ENCODE measurements around the gene CD40. TPM values are rescaled to one million over a fixed set of nuclear protein-coding genes. Genes with fewer than 3 reads are reported as not detected.
A peak's percentile ranks its signal among the peaks of the same experiment; 100 is the strongest.

CD40 gene
- total RNA-seq, 2 donors from 2014 or later, result 1.5 to 7.8 TPM

DNA sequence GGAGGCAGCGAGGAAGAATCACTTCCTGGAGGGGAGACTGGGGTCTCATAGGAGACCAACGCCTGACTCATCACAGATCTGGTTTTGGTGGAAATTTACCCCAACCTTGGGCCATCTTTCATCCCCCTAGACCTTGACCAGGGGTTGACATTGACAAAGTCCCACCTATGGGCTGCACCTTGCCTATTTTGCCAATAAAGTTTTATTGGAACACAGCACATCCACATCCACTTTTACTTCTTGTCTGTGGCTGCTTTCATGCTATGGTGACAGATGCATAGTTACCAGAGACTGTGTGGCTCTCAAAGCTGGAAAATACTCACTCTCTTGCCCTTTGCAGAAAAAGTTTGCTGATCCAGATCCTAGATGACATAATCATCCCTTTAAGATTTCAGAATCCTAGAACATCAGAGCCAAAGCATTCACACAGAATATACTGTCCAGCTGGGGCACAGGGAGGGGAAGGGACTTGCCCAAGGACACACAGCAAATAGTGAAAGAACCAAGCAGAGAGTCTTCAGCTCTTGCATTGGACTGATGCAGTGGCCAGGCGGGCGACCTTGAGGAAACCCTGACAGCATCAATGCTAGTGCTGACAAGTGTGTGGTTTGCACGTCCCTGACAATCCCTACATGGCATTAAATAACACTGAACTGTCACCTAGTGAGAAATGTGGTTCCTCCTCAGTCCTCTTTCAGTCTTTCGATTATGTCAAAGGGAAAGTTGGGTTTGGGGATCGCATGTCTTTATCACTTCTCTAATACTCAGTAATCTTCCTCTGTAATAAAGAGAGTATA lies 41.2 kb downstream of the CD40 start:
- Mint-ChIP-seq H3K4me1 (no peaks in the 10 kb centered on the region), H3K36me3 (ENCODE audit: low read depth) (no peaks in the 10 kb centered on the region), H3K27ac (no peak overlapping the region), H3K4me3 (no peak overlapping the region), H3K27me3 (peaks cover 27% of the 10 kb centered on the region), H3K9me3 (no peaks in the 10 kb centered on the region)
- peak; percentile 62 for ATAC-seq (replicated peaks)

DNA sequence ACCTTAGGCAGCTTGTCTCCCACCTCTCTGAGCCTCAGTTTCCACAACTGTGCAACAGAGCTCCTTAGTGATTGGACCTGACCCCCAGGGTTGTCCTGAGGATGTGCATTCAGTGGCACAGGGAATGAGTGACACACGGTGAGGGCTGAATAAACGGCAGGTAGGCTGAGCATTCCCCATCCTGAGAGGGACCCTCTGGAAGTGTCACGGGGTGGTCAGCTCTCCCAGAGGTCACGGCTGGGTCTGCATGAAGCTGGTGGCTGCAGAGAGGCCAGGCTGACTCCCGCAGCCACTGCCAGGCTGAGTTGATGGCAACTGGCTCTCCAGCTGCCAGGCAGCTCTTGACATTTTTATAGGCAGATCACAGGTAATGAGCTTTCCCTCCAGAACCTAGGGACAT lies 42.5 kb downstream of the CD40 start:
- Mint-ChIP-seq H3K9me3 (no peaks in the 10 kb centered on the region), H3K27me3 (peaks cover 27% of the 10 kb centered on the region), H3K36me3 (ENCODE audit: low read depth) (no peaks in the 10 kb centered on the region), H3K27ac (no peak overlapping the region), H3K4me3 (no peak overlapping the region), H3K4me1 (no peaks in the 10 kb centered on the region)
- no peak for ATAC-seq (replicated peaks)

DNA sequence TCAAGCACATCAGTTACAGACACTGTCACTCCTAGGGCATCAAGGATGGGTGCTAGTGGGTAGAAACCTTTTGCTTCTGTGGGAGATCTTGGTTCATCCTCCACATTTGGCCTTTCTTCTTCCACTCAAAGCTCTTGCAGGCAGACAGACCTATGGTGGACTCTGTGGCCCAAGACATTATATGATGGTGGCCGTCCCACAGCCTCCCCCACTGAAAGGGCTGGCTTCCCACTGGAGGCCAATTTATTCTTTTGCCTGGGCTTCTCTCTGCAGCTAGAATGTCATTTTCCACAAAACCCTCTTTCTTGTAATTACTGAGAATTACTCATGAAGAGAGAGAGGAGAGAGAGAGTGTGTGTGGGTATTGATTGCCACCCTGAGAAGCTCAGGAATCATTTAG lies 43.8 kb downstream of the CD40 start:
- Mint-ChIP-seq H3K27ac (no peak overlapping the region), H3K4me1 (no peaks in the 10 kb centered on the region), H3K36me3 (ENCODE audit: low read depth) (no peaks in the 10 kb centered on the region), H3K27me3 (peaks cover 26% of the 10 kb centered on the region), H3K4me3 (no peak overlapping the region), H3K9me3 (no peaks in the 10 kb centered on the region)
- ATAC-seq (replicated peaks), result no peak

DNA sequence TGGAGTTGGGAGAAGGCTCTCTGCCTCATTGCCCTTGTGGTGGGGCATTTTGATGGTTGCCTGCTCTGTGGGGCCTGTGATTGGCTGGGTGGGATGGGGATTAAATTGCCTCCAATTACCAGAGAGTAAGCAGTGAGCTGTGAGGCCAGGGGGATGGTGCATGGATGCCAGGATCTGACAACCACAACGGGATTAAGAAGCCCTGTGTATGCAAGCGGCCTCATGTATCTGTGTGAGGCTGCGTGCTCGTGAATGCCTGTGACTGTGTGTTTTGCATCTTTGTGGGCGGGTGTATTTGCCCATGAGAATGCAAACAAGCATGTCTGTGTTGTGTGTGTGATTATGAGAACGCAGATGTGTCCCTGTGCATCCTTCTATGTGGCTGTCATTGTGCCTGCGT lies 46.1 kb downstream of the CD40 start:
- peaks cover 26% of the 10 kb centered on the region for H3K27me3 Mint-ChIP-seq
- H3K9me3 Mint-ChIP-seq, result no peaks in the 10 kb centered on the region
- H3K4me1 Mint-ChIP-seq, result no peaks in the 10 kb centered on the region
- ATAC-seq (replicated peaks), result no peak
- H3K4me3 Mint-ChIP-seq, result no peak overlapping the region
- no peaks in the 10 kb centered on the region for H3K36me3 Mint-ChIP-seq (ENCODE audit: low read depth)
- H3K27ac Mint-ChIP-seq, result no peak overlapping the region

DNA sequence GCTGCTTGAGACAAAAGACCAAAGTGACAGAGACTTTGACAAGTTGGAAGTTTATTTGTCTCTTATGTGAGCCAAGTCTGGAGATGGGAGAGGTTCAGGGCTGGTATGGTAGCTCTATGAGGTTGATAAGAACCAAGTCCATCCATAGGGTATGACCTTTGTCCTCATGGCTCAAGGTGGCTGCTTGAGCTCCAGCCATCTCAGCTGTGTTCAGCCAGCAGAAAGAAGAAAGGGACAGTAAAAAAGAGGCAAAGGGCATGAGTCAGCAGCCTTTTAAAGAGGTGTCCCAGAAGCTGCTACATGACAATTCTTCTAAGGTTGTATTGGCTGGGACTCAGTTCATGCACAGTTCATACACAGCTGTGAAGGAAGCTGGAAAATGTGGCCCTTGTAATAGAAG lies 49.0 kb downstream of the CD40 start:
- Mint-ChIP-seq H3K4me3 (no peak overlapping the region), H3K9me3 (no peaks in the 10 kb centered on the region), H3K27ac (no peak overlapping the region), H3K36me3 (ENCODE audit: low read depth) (no peaks in the 10 kb centered on the region), H3K27me3 (peaks cover 27% of the 10 kb centered on the region), H3K4me1 (no peaks in the 10 kb centered on the region)
- no peak for ATAC-seq (replicated peaks)

DNA sequence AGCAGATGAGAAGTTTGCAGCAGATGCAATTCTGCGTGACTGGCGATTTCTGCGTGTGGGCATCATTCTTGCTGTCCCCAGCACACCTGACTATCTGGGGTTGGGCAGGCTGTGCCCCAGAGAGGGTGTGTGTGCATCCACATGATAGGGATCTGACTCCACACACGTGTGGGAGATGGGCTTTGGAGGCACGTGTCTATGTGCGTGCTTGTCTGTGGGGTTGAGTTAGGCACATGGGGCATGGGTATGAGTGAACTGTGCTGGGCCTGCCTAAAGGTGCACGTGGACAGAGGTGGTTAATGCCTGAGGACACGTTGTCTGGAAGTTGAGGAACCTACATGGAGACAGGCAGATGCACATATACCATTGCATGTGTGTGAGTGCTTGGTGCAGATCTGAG lies 50.3 kb downstream of the CD40 start:
- H3K4me1 Mint-ChIP-seq, result no peaks in the 10 kb centered on the region
- ATAC-seq (replicated peaks), result no peak
- no peak overlapping the region for H3K27ac Mint-ChIP-seq
- no peak overlapping the region for H3K4me3 Mint-ChIP-seq
- H3K9me3 Mint-ChIP-seq, result no peaks in the 10 kb centered on the region
- H3K36me3 Mint-ChIP-seq (ENCODE audit: low read depth), result no peaks in the 10 kb centered on the region
- H3K27me3 Mint-ChIP-seq, result peaks cover 31% of the 10 kb centered on the region

DNA sequence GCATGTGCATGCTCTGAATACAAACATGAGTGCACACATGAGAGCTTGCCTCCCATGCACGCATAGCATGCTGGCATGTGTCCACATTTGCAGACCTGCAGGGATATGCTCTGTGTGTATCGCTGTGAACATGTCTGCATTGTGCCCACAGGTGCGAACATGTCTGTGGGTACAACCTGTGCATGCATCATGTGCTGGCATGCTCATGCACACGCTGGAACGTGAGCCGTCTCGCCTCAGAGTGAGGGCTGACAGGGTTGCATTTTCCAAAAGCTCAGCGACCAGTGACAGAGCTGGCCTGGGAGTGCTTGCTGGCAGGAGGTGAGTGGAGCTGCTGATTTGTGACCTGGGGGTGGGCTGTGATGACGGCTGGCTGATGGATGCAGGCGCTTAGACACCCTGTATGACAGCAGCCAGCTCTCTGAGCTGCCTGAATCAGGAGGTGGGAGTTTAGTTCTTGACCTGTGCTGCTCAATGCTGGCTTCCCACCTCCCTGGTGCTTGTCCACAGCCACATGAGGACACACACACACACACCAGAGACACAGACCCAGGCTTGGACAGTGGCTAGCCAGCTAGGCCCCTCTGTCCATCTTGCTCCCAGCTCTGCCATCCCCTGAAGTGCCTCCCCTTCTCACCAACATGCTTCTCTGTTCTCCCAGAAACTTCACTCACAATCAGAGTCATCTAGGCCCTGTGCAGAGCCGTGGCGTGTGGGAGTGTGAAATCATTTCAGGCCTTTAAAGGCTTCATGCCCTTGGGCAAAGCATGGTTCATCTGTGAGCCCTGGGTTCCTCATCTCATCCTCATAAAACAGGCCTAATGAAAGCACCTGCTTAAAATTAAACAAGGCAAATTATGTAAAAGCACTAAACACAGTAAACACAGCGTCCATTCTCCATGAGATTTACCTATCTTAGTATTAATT lies 51.4 kb downstream of the CD40 start:
- Mint-ChIP-seq H3K4me3 (no peak overlapping the region), H3K9me3 (no peaks in the 10 kb centered on the region), H3K27ac (no peak overlapping the region), H3K27me3 (peaks cover 32% of the 10 kb centered on the region), H3K4me1 (no peaks in the 10 kb centered on the region), H3K36me3 (ENCODE audit: low read depth) (no peaks in the 10 kb centered on the region)
- no peak for ATAC-seq (replicated peaks)

DNA sequence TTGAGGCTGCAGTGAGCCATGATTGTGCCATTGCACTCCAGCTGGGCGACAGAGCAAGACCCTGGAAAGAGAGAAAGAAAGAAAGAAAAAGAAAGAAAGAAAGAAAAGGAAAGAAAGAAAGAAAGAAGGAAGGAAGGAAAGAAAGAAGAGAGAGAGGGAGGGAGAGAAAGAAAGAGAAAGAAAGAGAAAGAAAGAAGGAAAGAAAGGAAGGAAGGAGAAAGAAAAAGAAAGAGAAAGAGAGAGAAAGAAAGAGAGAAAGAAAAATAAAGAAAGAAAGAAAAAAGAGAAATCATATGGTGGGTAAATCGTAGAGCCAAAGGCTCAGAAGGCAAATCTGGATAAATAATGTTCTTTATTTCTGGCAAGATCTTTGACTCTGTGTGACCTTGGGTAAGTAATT lies 53.4 kb downstream of the CD40 start:
- H3K4me3 Mint-ChIP-seq, result no peak overlapping the region

DNA sequence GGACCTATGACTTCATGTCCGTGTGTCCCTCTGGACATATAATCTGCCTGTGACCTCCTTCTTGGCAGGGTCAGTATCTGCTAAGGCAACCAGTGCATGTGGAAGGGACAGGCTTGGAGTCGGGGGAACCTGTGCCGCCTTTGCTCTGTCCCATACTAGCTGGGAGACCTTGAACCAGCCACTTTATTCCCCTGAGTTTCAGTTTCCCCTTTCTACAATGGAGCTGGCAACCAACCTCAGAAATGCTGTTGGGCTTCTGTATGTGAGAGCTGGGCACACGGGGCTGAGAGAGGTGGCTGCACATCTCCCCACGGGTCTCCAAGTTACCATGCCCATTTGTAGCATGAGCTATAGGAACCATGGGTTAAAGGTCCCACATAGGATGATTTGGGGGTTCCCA lies 53.8 kb downstream of the CD40 start:
- H3K36me3 Mint-ChIP-seq (ENCODE audit: low read depth), result no peaks in the 10 kb centered on the region
- peaks cover 44% of the 10 kb centered on the region for H3K27me3 Mint-ChIP-seq
- H3K4me1 Mint-ChIP-seq, result no peaks in the 10 kb centered on the region
- H3K27ac Mint-ChIP-seq, result no peak overlapping the region
- ATAC-seq (replicated peaks), result no peak
- no peaks in the 10 kb centered on the region for H3K9me3 Mint-ChIP-seq
- H3K4me3 Mint-ChIP-seq, result no peak overlapping the region

More for the DNA sequence above, 53.4 kb downstream of the CD40 start:
- ATAC-seq (replicated peaks), result no peak
- Mint-ChIP-seq H3K36me3 (ENCODE audit: low read depth) (no peaks in the 10 kb centered on the region), H3K4me1 (no peaks in the 10 kb centered on the region), H3K27ac (no peak overlapping the region), H3K9me3 (no peaks in the 10 kb centered on the region), H3K27me3 (peaks cover 43% of the 10 kb centered on the region)

DNA sequence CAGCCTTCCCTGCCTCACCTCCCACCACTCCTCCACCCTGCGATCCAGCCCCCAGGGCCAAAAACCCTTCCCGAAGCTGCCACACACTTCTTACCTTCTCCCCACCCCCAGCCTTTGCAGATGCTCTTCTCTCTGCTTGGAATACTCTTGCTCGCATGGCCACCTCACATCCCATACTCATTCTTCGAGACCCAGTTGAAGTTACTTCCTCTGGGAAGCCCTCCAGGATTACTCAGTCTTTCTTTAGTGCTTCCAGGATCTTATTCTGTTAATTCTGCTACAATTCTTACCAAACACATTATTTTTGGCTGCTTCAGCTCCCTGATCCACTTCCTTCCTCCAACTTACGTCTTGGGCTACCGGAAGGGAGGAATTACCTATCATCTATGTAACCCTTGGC lies 54.3 kb downstream of the CD40 start:
- H3K9me3 Mint-ChIP-seq, result no peaks in the 10 kb centered on the region
- no peak overlapping the region for H3K4me3 Mint-ChIP-seq
- no peaks in the 10 kb centered on the region for H3K36me3 Mint-ChIP-seq (ENCODE audit: low read depth)
- H3K4me1 Mint-ChIP-seq, result no peaks in the 10 kb centered on the region
- peaks cover 44% of the 10 kb centered on the region for H3K27me3 Mint-ChIP-seq
- no peak overlapping the region for H3K27ac Mint-ChIP-seq
- no peak for ATAC-seq (replicated peaks)

DNA sequence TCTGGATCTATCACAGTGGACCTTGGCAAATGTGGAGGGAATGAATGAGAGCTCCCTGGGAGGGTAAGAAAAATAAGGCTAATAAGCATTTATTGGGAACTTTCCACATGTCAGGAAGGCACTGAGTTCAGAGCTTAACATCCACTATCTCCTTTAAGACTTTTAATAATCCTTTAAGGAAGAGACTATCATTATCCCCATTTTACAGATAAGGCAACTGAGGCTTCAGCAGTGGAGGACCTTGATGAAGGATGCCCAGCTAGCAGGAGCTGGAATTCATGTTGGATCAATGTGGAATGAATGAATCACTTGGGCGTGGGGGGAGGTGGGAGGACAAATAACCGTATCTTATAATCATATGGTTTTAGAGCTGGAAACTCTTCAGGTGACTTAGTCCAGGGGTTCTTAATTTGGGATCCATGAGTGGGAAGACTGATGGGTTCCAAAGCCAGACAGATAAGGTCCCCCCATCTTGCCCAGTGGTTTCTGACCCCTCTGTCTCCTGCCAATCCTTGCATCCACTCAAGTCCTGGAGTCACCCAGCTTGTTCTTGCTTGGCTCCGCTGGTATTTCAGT lies 54.9 kb downstream of the CD40 start:
- H3K4me3 Mint-ChIP-seq, result no peak overlapping the region
- H3K9me3 Mint-ChIP-seq, result no peaks in the 10 kb centered on the region
- ATAC-seq (replicated peaks), result no peak
- H3K4me1 Mint-ChIP-seq, result no peaks in the 10 kb centered on the region
- H3K27ac Mint-ChIP-seq, result no peak overlapping the region
- peaks cover 45% of the 10 kb centered on the region for H3K27me3 Mint-ChIP-seq
- H3K36me3 Mint-ChIP-seq (ENCODE audit: low read depth), result no peaks in the 10 kb centered on the region

DNA sequence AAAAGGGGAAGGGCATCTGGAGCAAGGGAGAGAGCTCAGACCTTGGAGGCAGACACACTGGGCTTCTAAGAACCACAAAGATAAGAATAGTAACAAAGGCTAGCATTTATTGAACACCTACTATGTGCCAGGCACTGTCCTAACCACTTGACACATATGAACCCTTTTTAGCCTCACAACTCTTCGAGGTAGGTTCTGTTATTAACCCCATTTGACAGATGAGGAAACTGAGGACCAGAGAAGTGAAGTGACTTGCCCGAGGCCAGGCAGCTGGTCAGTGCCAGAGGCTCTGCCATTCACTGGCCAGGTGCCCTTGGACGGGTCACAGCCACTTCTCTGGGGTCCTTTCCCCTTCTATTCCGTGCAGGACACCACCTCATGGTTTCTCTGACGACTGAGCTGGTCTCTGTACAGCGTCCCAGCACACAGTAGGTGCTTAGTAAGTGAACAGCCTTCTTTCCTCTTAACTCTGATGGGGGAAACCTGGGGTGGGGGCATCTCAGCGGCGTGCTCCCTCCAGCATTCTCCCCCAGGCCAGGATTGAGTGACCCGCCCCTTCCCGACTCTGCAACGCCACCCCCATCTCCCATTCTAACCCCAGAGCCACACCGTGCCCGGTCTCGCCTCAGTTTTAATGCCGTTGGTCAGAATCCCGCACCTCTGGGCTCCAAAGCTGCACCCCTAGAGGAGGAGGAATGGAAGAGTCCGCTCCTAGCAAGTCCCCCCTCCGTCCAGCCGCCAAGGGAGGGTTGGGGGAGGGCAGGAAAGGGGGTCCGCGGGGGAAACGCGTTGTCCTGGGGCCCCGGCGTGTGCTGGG lies 55.7 kb downstream of the CD40 start:
- Mint-ChIP-seq H3K36me3 (ENCODE audit: low read depth) (no peaks in the 10 kb centered on the region), H3K4me1 (no peaks in the 10 kb centered on the region), H3K4me3 (no peak overlapping the region), H3K27me3 (peaks cover 53% of the 10 kb centered on the region), H3K9me3 (no peaks in the 10 kb centered on the region), H3K27ac (no peak overlapping the region)
- no peak for ATAC-seq (replicated peaks)

DNA sequence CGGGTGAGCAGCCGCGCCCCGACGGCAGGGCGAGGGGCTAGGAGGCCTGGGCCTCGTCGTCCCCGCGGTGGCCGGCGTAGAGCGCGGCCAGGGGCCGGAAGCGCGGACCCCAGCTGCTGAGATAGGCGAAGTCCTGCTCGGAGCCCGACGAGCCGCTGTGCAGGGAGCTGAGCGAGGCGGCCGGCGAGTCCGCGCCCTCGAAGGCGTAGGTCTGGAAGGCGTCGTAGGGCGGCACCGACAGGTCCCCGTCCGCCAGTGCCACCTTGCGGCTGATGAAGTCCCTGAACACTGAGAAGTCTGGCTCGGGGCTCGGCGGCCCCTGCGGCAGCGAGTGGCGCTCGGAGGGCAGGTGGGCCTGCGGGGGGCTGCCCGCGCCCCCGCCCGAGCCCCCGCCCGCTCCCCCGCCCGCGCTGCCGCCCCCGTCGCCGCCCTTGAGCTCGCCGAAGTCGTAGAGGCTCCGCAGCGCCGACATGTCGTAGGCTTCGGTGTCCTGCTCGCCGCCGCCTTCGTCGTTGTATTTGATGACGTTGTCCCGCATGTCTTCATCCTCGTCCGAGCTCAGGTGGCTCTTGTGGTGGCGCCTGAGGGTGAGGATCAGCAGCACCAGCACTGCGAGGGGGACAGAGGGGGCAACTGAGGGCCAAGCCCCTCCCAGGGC lies 56.5 kb downstream of the CD40 start:
- peaks cover 53% of the 10 kb centered on the region for H3K27me3 Mint-ChIP-seq
- no peaks in the 10 kb centered on the region for H3K4me1 Mint-ChIP-seq
- H3K9me3 Mint-ChIP-seq, result no peaks in the 10 kb centered on the region
- no peak overlapping the region for H3K4me3 Mint-ChIP-seq
- no peaks in the 10 kb centered on the region for H3K36me3 Mint-ChIP-seq (ENCODE audit: low read depth)
- ATAC-seq (replicated peaks), result peak; percentile 92
- H3K27ac Mint-ChIP-seq, result no peak overlapping the region

DNA sequence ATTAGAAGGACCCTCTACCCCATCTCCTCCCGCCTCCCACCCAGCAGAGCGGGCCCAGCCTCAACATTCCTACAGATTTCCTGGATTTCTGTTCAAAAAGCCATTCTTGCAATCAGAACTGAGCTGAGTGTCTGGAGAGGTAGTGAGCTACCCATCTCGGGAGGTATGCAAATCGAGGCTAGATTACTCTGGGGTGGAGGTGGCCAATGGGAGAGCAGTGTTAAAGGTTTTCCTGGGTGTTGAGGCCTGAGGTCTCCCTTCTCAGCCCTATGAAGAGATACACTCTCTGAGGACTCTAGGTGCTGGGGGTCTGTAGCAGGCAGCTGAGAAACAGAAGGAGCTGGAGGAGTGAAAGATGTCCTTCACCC lies 57.0 kb downstream of the CD40 start:
- Mint-ChIP-seq H3K36me3 (ENCODE audit: low read depth) (no peaks in the 10 kb centered on the region), H3K27me3 (peaks cover 57% of the 10 kb centered on the region), H3K4me1 (no peaks in the 10 kb centered on the region), H3K9me3 (no peaks in the 10 kb centered on the region), H3K4me3 (no peak overlapping the region), H3K27ac (no peak overlapping the region)
- ATAC-seq (replicated peaks), result no peak
